Measurements from ENCODE around the gene GPR155.

Gene GPR155

GRCh38 chr2:174512345-174512744 lies 25.5 kb upstream of the GPR155 start:
- Histone ChIP-seq H3K36me3 (no peaks in the 10 kb centered on the region), H3K27me3 (peaks cover 13% of the 10 kb centered on the region), H3K4me1 (ENCODE audit: control insufficient read depth in 1 of 2, insufficient read depth in 1 of 2, low read depth in 1 of 2, low read length in 1 of 2) (no peaks in the 10 kb centered on the region), H3K4me3 (ENCODE audit: low read depth in 1 of 2, low read length in 1 of 2) (no peak overlapping the region), H3K9me3 (no peaks in the 10 kb centered on the region), H3K27ac (no peak overlapping the region)
- TF ChIP-seq CTCF (IDR thresholded peaks at IDR 0.05), result no peak

GRCh38 chr2:174511580-174512260 lies 24.9 kb upstream of the GPR155 start:
- no peak for TF ChIP-seq CTCF (IDR thresholded peaks at IDR 0.05)
- no peak overlapping the region for H3K27ac ChIP-seq
- peaks cover 7% of the 10 kb centered on the region for H3K27me3 ChIP-seq
- H3K36me3 ChIP-seq, result no peaks in the 10 kb centered on the region
- H3K9me3 ChIP-seq, result no peaks in the 10 kb centered on the region
- H3K4me3 ChIP-seq (ENCODE audit: low read depth in 1 of 2, low read length in 1 of 2), result no peak overlapping the region
- no peaks in the 10 kb centered on the region for H3K4me1 ChIP-seq (ENCODE audit: control insufficient read depth in 1 of 2, insufficient read depth in 1 of 2, low read depth in 1 of 2, low read length in 1 of 2)

- TF ChIP-seq CTCF (IDR thresholded peaks at IDR 0.05), result no peak
- no peaks in the 10 kb centered on the region for H3K36me3 ChIP-seq
- no peaks in the 10 kb centered on the region for H3K9me3 ChIP-seq
- H3K4me1 ChIP-seq (ENCODE audit: control insufficient read depth in 1 of 2, insufficient read depth in 1 of 2, low read depth in 1 of 2, low read length in 1 of 2), result no peaks in the 10 kb centered on the region
- H3K4me3 ChIP-seq (ENCODE audit: low read depth in 1 of 2, low read length in 1 of 2), result no peak overlapping the region
- no peak overlapping the region for H3K27ac ChIP-seq
- peaks cover 7% of the 10 kb centered on the region for H3K27me3 ChIP-seq
Measured at GRCh38 chr2:174510583-174511189, 23.9 kb upstream of the GPR155 start.

GRCh38 chr2:174503161-174503809 lies 16.5 kb upstream of the GPR155 start:
- H3K4me1 ChIP-seq (ENCODE audit: control insufficient read depth in 1 of 2, insufficient read depth in 1 of 2, low read depth in 1 of 2, low read length in 1 of 2), result no peaks in the 10 kb centered on the region
- TF ChIP-seq CTCF (IDR thresholded peaks at IDR 0.05), result no peak
- no peak overlapping the region for H3K27ac ChIP-seq
- peaks cover 9% of the 10 kb centered on the region for H3K27me3 ChIP-seq
- H3K36me3 ChIP-seq, result no peaks in the 10 kb centered on the region
- no peaks in the 10 kb centered on the region for H3K9me3 ChIP-seq
- no peak overlapping the region for H3K4me3 ChIP-seq (ENCODE audit: low read depth in 1 of 2, low read length in 1 of 2)

- TF ChIP-seq CTCF (IDR thresholded peaks at IDR 0.05), result no peak
- Histone ChIP-seq H3K27me3 (peaks cover 9% of the 10 kb centered on the region), H3K27ac (no peak overlapping the region), H3K9me3 (no peaks in the 10 kb centered on the region), H3K4me1 (ENCODE audit: control insufficient read depth in 1 of 2, insufficient read depth in 1 of 2, low read depth in 1 of 2, low read length in 1 of 2) (no peaks in the 10 kb centered on the region), H3K4me3 (ENCODE audit: low read depth in 1 of 2, low read length in 1 of 2) (no peak overlapping the region), H3K36me3 (no peaks in the 10 kb centered on the region)
Measured at GRCh38 chr2:174499371-174499770, 12.5 kb upstream of the GPR155 start.
